Endothelial cell (in vitro differentiated cells): ENCODE measurements around the gene PLXNA2. TPM values are rescaled to one million over a fixed set of nuclear protein-coding genes. Genes with fewer than 3 reads are reported as not detected.

ENCODE experiments used
- DNase-seq: peaks from one replicate; pipeline ENCODE4 v3.0.0; 2021; ENCODE audit warnings: low spot score
- H3K27ac Mint-ChIP-seq: one replicate; pipeline ENCODE4 v1.8.0; 2021; ENCODE audit warnings: mixed read lengths, inconsistent platforms; ENCODE audit not compliant: unreplicated experiment
- H3K27me3 Mint-ChIP-seq: one replicate; pipeline ENCODE4 v1.8.0; 2021; ENCODE audit warnings: mild to moderate bottlenecking, moderate library complexity, mixed read lengths, inconsistent platforms; ENCODE audit not compliant: unreplicated experiment
- H3K36me3 Mint-ChIP-seq: one replicate; pipeline ENCODE4 v1.8.0; 2021; ENCODE audit warnings: mild to moderate bottlenecking, low read depth, mixed read lengths, inconsistent platforms; ENCODE audit not compliant: unreplicated experiment
- H3K4me1 Mint-ChIP-seq: one replicate; pipeline ENCODE4 v1.8.0; 2021; ENCODE audit warnings: mild to moderate bottlenecking, mixed read lengths, inconsistent platforms; ENCODE audit not compliant: unreplicated experiment
- H3K4me3 Mint-ChIP-seq: one replicate; pipeline ENCODE4 v1.8.0; 2021; ENCODE audit warnings: mild to moderate bottlenecking, mixed read lengths, inconsistent platforms; ENCODE audit not compliant: unreplicated experiment
- H3K9me3 Mint-ChIP-seq: one replicate; pipeline ENCODE4 v1.8.0; 2021; ENCODE audit warnings: mixed read lengths, inconsistent platforms; ENCODE audit not compliant: unreplicated experiment
- CTCF ChIP-seq: fragments of 200-600 bp; sonication (generic); IDR thresholded peaks from one replicate; pipeline ENCODE4 v1.5.0; 2021; ENCODE audit warnings: antibody characterized with exemption; ENCODE audit not compliant: unreplicated experiment
- total RNA-seq: library from RNA; stranded (reverse); fragmentation: NEBNext Ultra II Directional; extraction: Animal tissue kit (Norgen Biotek cat#: 25700); gene quantifications from one replicate; pipeline ENCODE4 v1.2.1, GENCODE V29; 2021; ENCODE audit not compliant: unreplicated experiment

PLXNA2 gene
- total RNA-seq, 1 donor from 2014 or later = 25.6 TPM

- Mint-ChIP-seq H3K27ac (no peak overlapping the region), H3K27me3 (peaks cover 5% of the 10 kb centered on the region), H3K36me3 (peaks cover 4% of the 10 kb centered on the region), H3K4me3 (no peak overlapping the region), H3K4me1 (no peaks in the 10 kb centered on the region), H3K9me3 (no peaks in the 10 kb centered on the region)
- DNase-seq = no peak
- no peak for TF ChIP-seq CTCF
Measured at GRCh38 chr1:208145167-208145566, 99.0 kb downstream of the PLXNA2 start.

GRCh38 chr1:208142590-208143382 lies 101.4 kb downstream of the PLXNA2 start:
- no peak overlapping the region for H3K4me3 Mint-ChIP-seq
- no peaks in the 10 kb centered on the region for H3K9me3 Mint-ChIP-seq
- H3K36me3 Mint-ChIP-seq = peaks cover 4% of the 10 kb centered on the region
- peaks cover 5% of the 10 kb centered on the region for H3K27me3 Mint-ChIP-seq
- no peak for TF ChIP-seq CTCF
- no peak for DNase-seq
- H3K4me1 Mint-ChIP-seq = no peaks in the 10 kb centered on the region
- H3K27ac Mint-ChIP-seq = no peak overlapping the region

- DNase-seq = no peak
- no peaks in the 10 kb centered on the region for H3K4me1 Mint-ChIP-seq
- H3K36me3 Mint-ChIP-seq = peaks cover 3% of the 10 kb centered on the region
- peaks cover 5% of the 10 kb centered on the region for H3K27me3 Mint-ChIP-seq
- no peak for TF ChIP-seq CTCF
- no peak overlapping the region for H3K27ac Mint-ChIP-seq
- no peak overlapping the region for H3K4me3 Mint-ChIP-seq
- no peaks in the 10 kb centered on the region for H3K9me3 Mint-ChIP-seq
Measured at GRCh38 chr1:208141610-208142192, 102.5 kb downstream of the PLXNA2 start.

- Mint-ChIP-seq H3K27me3 (peaks cover under 1% of the 10 kb centered on the region), H3K9me3 (no peaks in the 10 kb centered on the region), H3K4me1 (peaks cover 4% of the 10 kb centered on the region), H3K36me3 (no peaks in the 10 kb centered on the region), H3K27ac (no peak overlapping the region), H3K4me3 (no peak overlapping the region)
- DNase-seq = no peak
- TF ChIP-seq CTCF = no peak
Measured at GRCh38 chr1:208139434-208140045, 104.6 kb downstream of the PLXNA2 start.

- peaks cover 4% of the 10 kb centered on the region for H3K4me1 Mint-ChIP-seq
- no peak for DNase-seq
Measured at GRCh38 chr1:208137193-208137592, 107.0 kb downstream of the PLXNA2 start.

More at GRCh38 chr1:208137193-208137592, 107.0 kb downstream of the PLXNA2 start:
- Mint-ChIP-seq H3K27me3 (no peaks in the 10 kb centered on the region), H3K36me3 (no peaks in the 10 kb centered on the region), H3K4me3 (no peak overlapping the region), H3K9me3 (no peaks in the 10 kb centered on the region), H3K27ac (no peak overlapping the region)
- TF ChIP-seq CTCF = no peak
